Ureter (tissue), 1 donor: Measurements from ENCODE around the gene ADAM15. TPM values are rescaled to one million over a fixed set of nuclear protein-coding genes. Genes with fewer than 3 reads are reported as not detected.

Experiments used
- DNase-seq: peaks from one replicate; pipeline ENCODE4 v3.0.0-alpha.2; 2020; ENCODE audit warnings: low spot score
- total RNA-seq: library from RNA; stranded (reverse); gene quantifications from one replicate; pipeline ENCODE4 v1.2.4, GENCODE V29; 2023
- donor health status: DM: yes; HTN: yes; CAD: no.

The ADAM15 gene, protein sequence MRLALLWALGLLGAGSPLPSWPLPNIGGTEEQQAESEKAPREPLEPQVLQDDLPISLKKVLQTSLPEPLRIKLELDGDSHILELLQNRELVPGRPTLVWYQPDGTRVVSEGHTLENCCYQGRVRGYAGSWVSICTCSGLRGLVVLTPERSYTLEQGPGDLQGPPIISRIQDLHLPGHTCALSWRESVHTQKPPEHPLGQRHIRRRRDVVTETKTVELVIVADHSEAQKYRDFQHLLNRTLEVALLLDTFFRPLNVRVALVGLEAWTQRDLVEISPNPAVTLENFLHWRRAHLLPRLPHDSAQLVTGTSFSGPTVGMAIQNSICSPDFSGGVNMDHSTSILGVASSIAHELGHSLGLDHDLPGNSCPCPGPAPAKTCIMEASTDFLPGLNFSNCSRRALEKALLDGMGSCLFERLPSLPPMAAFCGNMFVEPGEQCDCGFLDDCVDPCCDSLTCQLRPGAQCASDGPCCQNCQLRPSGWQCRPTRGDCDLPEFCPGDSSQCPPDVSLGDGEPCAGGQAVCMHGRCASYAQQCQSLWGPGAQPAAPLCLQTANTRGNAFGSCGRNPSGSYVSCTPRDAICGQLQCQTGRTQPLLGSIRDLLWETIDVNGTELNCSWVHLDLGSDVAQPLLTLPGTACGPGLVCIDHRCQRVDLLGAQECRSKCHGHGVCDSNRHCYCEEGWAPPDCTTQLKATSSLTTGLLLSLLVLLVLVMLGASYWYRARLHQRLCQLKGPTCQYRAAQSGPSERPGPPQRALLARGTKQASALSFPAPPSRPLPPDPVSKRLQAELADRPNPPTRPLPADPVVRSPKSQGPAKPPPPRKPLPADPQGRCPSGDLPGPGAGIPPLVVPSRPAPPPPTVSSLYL
- total RNA-seq, result 152 TPM

DNA sequence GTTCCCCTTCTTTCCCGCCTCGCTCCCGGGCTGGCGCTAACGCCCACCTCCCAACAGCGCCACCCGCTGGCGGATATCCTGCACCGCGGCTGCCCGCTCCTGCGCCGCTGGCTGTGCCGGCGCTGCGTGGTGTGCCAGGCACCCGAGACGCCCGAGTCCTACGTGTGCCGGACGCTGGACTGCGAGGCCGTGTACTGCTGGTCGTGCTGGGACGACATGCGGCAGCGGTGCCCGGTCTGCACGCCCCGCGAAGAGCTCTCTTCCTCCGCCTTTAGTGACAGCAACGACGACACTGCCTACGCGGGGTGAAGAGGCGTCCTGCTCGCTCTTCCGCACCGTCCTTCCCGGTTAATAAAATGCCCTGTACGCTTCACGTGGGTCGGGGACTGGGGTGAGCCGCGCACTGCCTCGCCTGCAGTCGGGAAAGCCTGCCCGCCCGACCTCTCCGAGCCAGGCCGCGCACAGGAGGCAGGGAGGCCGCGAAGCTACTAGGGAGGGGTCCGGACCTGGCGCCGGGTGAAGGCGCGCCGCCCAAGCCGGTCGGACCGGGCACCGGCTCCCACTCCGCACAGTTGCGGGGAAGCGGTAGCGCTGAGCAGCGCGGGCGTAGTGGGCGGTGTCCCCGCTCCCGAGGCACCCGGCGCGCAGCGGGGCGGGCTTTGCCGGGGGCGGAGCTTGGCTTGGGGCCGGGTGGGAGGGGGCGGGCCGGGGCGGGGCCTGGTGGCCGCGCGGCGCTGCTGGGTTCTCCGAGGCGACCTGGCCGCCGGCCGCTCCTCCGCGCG, at the start of gene ADAM15:
ADAM15 (plus strand) TSS at position 757 of the 782 bp plus-strand sequence. CDS start 71 bp downstream, outside the sequence.
- DNase-seq, result peak; percentile 79

DNA sequence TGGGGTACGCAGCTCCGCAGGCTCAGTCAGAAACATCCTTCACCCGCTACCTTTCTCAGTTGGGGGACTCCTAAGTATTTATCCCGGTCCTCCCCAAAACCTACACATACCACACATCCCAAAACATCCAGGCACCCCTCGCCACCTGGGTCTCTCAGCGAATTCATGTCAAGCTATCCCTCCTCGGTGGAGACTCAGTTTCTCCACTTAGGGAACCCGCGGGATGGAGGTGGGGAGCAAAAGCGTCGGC, 49.8 kb upstream of the ADAM15 start:
- no peak for DNase-seq

DNA sequence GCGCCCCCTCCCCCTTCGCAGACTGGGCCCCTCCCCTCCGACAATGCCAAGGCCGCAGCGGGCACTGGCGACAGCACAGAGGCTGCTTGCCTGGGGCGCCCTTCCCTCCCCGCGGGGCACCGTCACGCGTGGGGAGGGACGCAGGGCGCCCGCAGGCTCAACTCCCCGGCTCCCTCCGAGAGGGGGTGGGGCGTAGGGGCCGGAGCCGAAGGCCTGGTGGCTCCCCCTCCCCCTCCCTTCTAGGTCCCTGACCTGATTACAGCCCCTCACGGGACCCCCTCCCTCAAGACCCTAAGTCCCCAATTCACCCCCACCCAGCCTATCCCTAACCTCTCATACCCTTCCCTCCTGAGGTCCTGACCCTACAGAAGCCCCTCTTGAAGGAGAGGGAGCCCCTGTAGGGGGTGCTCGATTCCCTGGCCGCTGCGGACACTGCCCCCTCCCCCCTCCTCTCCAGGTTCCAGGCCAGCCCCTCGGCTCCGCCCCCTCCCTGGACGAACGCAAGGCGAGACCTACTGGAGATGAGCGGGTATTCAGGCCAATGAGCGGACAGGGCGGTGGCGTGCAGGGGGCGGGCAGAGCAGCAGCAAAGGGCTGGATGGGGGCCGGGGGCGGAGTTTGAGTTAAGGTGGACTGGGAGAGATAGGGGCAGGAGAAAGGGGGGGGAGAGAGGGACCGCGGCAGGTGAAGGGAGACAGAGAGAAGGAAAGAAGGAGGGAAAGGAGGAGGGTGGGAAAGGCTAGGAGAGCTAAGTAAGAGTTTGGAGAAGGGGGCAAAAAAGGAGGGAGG, 49.2 kb upstream of the ADAM15 start:
- peak; percentile 100 for DNase-seq

DNA sequence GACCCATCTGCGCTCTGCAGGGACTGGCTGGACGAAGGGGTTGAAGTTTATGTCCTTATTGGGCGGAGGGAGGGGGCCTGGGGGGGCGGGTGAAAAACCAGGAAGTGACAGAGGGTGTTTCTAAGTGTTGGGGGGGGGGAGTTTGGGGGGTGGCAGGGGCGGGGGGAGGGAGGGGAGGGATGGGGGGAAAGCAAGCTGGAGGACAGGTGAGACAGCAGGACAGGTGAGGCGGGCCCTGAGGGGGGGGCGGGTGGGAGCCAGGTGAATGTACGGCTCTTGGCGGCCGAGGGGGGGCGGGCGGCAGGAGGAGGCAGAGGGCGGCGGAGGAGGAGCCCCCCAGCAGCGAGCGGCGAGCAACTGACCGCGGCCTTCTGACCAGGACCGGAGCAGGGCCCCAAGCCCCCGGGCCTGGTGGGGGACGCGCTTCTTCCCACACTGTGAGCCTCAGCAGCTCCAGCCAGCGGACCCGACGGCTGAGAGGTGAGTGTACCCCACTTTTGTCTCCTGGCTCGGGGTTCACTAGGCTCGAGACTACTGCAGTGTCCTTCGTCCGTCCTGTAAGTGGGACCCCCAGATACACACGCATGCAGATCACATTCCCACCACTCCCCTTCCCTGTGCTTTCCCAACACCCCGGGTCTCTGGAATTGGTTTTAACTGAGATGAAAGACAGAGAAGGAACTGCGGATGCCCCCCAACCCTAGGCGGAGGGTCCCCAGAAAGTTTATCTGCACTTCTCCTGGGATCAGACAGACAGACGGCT, 48.5 kb upstream of the ADAM15 start, which contains the start of gene ZBTB7B:
ZBTB7B (plus strand) TSS at position 339 of the 763 bp plus-strand sequence. CDS start 11,859 bp downstream, outside the sequence.
- no peak for DNase-seq

DNA sequence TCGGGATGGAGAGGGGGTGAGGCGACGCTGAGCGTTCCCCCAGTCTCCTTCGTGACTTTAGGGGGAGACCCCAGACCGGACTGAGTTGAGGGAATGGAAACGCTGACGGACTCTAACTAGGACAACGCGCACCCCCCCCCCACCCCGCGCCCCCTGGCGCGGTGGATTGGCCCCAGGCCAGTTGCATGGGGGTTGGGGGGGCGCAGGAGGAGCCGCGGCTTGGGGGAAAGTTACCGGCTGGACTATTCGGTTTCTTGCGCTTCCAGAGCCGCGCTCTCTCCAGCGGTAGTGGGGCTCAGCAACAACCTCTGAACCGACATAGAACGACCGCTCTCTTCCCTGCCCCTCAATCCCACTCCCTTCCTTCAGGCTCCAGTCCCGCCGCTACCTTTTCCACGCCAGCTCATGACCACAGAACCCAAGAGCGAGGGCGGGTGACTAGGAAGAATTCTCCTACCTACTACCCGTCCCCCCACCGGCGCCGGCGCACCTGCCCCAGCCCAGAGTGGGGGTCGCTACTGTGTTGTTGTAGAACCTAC, 47.8 kb upstream of the ADAM15 start:
- no peak for DNase-seq

DNA sequence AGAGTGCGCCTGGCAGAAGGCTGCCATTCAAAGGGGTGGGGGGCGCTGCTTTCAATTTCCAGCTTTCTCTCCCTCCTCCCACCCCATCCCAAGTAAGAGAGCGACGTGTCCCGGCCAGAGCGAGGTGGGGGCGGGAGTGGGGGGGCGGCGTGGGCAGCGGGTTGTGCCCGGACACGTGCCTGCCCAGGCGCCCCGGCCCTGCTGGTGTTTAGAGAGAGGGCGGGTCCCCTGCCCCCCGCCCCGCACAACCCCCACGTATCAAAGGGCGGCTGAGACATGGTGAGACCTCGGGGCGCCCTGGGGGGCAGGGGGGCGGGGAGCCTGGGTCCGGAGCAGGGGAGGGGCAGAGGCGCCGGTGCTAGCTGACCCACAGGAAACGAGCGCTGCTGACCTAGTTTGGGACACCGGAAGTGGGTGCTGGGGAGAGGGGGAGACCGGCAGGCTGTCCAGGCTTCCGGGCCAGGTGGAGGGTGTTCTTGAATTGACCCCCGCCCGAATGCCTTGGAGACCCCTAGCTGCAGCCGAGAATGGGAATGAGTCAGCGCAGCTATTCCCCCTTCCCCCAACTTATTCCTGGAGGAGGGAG, 47.3 kb upstream of the ADAM15 start:
- DNase-seq, result peak; percentile 87

DNA sequence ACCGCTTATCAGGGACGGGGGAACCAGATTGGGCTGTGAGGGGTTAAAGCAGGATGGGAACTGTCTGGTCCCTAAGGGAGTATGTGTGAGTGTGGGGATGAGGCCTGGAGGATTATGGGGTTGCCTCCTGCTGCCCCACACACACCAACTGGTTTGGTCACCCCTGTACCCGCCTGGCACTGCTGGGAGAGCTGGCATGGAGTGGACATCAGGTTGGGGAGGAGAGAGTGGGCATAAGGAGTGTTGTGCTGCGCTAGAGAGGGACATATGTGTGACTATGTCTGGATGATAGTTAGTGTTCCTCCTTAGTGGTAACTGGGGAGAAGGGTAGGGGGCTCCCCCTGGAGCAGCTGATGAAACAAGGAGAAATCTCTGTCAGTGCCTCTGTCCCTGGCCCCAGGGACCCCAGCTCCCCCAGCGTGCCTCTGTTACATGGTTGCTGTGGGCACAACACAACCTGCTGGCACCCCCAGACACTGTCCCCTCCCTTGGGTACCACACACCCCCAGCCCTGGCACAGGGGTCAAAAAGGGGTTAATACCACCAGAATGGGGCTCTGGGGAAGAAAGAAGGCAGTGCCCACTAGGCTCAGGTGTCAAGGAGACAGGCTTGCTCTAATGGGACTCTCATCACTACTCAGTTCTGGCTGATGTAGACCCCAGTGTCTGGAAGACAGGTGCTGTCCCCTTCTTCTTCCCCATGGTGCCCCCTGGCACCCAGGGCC, 46.6 kb upstream of the ADAM15 start:
- no peak for DNase-seq

DNA sequence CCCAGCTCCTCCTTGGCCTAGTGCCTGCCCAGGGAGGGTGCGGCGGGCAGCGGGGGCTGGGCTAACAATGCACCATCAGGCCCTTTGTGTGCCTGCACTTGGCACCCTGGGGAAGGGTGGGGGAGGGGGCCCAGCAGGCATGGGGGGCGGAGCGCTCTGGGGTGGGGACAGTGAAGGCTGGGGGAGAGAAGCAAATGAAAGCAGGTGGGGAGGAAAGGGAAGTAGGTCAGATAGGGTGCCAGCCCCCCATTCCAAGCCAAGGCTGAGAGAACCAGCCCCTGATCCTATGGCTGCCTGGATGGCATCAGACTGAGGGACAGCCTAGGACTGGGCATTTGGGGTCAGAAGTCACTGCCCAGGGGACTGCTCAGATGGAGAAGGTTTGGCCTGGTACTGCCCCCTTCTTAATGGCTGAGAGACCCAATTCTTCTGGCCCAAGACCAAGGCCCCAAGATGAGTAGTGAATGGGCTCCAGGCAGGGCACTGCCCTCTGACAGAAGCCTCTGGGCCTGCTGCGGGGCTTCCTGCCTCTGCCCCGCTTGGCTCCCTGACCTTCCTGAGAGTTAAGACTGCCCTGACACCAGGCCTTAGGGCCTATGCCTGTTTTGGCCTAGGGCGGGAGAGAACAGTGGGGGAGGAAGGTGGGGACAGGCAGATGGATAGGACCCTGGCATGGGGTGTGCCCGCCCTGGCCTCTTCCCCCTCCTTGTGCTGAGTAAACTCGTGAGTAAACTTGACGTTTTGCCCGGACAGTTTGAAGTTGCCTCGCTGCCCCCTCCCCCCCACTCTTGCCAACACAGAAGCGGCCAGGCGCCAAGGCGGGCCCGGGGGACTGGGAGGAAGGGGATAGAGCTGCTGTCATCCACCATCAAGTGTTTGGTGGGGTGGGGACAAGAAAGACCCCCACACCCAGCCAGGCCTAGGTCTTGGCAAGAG, 45.8 kb upstream of the ADAM15 start:
- DNase-seq, result peak; percentile 85

DNA sequence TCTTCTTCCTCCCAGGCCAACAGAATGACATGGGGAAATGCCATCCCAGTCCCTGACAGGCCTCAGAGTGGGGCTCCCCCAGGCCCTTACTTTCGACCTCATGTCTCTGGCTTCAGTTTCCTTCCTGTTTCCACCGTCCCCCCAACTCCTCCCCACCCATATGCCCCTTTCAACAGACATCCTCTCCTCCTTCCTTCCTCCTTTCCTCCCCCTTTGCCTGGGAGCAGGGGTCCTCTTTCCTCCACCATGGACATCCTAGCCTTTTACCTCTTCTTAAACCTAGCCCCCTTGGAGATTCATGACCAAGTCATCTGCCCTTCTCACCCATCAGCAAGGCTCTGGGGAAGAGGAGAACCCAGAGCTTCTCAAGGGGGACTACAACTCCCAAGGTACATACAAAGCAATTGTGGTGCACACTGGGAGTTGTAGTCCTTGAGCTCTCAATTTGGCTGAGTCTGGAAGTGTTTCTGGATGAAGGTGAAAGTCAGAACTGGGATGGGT, 44.5 kb upstream of the ADAM15 start:
- DNase-seq, result no peak

DNA sequence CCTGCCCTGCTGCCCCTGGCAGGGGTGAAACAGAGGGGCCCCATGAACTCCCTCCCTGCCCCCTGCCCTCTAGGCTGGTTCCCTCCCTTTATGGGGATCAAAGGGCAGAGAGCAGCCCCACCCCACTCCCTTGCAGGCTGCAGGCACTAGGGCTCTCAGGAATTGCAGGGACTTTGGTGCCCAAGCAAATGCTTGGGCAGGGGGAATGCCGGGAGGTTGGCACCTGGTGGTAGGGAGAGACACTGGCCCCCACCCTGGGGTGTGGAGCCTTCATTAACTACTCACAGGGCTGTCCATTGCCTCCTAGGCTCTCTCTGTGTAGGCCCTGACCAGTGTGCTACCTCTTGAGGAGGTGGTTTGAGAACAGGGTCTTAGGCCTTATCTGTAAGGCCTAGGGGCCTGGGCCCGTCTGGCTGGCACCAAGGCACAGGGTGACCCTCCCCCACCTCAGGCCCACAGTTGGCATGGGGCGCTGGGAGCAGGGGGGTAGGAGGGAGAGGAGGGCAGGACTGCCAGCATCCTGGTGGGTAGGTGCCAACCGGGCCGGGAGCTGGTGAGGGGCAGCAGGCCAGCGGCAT, 43.8 kb upstream of the ADAM15 start:
- DNase-seq, result no peak

DNA sequence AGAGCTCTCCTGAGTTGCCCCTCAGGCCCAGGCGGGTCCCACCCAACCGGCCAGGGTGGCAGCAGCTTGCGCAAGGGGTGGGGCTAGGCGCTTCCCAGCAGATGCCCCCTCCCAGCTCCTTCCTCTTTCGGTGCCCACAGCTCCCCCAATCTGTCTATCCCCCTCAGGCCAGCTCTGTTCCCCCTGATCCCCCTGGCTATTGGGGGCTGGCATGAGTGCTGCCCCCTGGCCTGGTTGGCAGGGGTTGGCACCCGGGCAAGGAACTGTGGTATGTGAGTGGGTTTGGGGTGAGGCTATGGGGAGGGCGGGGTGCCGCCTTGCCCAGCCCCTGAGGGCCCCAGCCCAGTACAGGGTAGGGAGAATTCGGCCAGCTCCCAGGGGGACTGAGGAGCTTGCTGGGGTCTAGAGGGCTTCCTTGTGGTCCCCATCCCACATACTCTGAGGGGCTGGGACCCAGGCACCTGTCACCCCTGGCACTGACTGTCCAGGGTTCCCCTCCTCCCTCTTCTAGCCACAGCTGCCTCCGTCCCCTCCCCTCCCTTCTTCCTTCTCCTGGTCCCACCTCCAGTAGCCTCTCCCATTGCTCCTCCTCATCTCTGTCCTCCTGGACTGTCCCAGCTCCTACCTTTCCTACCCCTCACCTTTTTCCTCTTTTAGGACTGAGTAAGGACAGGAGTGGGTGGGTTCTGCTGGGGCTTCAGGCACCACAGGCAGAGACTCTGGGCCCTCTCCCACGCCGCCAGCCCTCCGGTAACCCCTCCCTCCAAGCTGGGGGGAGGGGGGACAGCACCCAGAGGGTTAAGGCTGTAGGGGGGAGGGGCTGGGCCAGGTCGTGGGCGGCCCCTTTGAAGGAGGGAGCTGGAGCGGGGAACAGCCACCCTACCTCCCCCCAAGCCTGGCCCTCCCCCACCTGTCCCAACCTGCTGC, 42.8 kb upstream of the ADAM15 start:
- DNase-seq, result no peak

DNA sequence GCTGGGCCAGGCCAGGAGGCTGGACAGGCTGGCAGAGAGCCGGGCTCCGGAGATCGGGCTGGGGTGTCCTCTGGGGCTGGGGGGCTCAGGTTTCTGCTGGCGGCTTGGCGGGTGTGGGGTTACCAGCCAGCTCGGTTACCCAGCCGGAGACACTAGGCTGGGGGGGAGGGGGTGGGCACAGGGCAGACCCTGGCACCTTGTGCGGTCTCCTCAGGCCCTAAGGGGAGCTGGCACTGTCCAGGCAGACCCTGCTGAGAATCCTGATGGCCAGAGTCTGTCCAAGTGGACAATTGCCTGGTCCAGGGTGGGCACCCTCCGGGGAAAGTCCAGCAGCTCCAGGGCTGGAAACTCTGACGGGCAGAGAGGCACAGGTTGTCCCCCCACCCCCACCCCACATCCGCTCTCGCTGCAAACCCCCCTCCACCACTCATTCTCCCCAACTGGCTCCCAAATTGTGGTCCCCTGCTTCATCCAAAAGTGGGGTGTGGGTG, 41.9 kb upstream of the ADAM15 start:
- no peak for DNase-seq

DNA sequence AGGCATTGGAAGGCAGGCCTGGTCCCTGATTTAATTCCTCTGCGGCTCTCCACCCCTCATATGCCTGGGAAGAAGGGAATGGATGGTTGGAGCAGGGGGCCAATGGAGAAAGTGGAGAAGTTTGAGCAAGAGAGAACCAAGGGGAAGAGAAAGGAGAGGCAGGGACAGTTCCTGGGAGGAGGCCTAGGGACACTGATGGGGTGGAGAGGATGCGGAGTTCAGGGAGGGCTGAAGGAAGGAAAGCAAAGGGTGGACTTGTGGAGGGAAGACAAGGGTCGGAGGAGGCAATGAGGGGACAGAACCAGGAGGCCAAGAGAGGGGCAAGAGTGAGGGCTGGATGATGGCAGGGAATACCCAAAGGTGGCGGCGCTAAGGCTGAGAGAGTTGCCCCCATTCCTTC, 41.4 kb upstream of the ADAM15 start:
- no peak for DNase-seq

DNA sequence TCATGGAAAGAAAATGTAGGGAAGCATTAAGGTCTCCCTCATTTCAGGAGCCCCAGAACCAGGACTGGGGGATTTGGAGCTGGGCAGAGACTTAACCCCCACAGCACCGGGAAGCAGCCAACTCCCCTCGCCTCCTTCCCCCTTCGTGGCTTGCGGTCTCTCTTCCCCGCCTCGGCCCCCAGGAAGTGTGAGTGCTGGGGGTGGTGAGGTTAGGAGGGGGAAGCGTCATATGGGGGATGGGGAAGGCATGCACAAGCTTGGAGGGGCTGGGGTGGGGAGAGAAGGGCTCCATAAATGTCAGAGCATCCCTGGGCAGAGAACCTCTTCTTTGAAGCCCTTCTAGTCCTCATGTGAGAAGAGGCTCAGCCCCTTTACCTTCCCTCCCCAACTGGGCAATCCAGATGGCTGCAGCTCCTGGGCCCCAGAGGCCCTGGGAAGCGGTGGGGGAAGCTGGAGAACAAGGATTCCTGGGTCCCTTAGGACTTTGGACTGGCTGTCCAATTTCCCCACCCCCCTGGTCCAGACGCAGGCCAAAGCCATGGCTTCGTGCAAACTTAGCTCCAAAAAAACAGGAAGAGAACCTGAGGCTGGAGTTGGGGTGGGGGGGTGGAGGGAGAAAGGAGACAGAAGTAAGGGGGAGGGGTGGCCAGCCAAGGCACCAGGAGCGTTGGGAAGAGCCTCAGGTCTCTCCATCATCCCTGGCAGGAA, 40.8 kb upstream of the ADAM15 start:
- no peak for DNase-seq

DNA sequence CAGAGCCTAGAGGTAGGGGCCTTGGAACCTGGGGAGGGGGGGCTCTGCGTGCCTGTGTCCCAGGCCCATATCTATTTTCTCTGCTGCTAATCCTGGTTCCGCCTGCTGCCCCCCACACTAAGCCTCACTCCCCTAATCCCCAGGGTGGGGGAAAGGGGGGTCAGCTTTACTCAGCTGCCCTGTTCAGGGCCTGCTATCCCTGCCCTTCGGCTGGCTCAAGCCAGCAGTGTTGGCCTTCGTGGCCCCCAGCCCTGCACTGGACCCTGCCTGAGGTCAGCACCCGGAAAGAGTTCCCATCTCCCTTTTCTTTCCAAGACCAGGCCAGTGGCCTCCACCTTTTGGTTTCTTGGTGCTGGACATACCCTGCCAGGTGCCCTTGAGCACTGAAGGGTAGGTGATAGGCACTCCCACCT, 40.1 kb upstream of the ADAM15 start:
- no peak for DNase-seq
